HepG2 (cell line): Measurements from ENCODE around the gene SNX3. TPM values are rescaled to one million over a fixed set of nuclear protein-coding genes. Genes with fewer than 3 reads are reported as not detected.

Experiments used
- ASH2L ChIP-seq: fragments of 300-600, 200-600 bp; sonication (generic); IDR thresholded peaks from 2 replicates; pipeline ENCODE4 v1.7.0; 2017; ENCODE audit warnings: low read depth, mild to moderate bottlenecking, moderate library complexity, mixed read lengths, low read length; ENCODE audit not compliant: insufficient read length
- BCL3 ChIP-seq: sonication (generic); formaldehyde crosslinking; IDR thresholded peaks from 2 replicates; pipeline ENCODE4 v1.5.1; 2020; ENCODE audit warnings: mild to moderate bottlenecking, missing genetic modification reagents, moderate library complexity
- BRD4 ChIP-seq: sonication (generic); formaldehyde crosslinking; IDR thresholded peaks from 2 replicates; pipeline ENCODE4 v1.4.0; 2020; ENCODE audit warnings: missing genetic modification reagents
- CERS6 ChIP-seq: sonication (generic); formaldehyde crosslinking; IDR thresholded peaks from 2 replicates; pipeline ENCODE4 v1.5.0; 2020; ENCODE audit warnings: missing genetic modification reagents
- FOXA3 ChIP-seq: IDR thresholded peaks from 2 replicates; pipeline ENCODE4 v1.6.1; 2016; ENCODE audit warnings: missing genetic modification reagents, missing compliant biosample characterization
- GMEB1 ChIP-seq: sonication (generic); formaldehyde crosslinking; IDR thresholded peaks from 2 replicates; pipeline ENCODE4 v1.5.1; 2020; ENCODE audit warnings: missing genetic modification reagents, mild to moderate bottlenecking, borderline replicate concordance
- HMG20B ChIP-seq: conservative IDR thresholded peaks from 2 replicates; pipeline ENCODE4 v1.6.1; 2016; ENCODE audit warnings: missing genetic modification reagents, missing compliant biosample characterization
- JDP2 ChIP-seq: sonication (generic); formaldehyde crosslinking; IDR thresholded peaks from 2 replicates; pipeline ENCODE4 v1.8.1; 2022; ENCODE audit warnings: missing genetic modification reagents, borderline replicate concordance
- NFYC ChIP-seq: IDR thresholded peaks from 2 replicates; pipeline ENCODE4 v1.6.1; 2016; ENCODE audit warnings: missing genetic modification reagents, missing compliant biosample characterization
- ZBTB21 ChIP-seq: sonication (generic); formaldehyde crosslinking; IDR thresholded peaks from 2 replicates; pipeline ENCODE4 v1.4.0; 2020; ENCODE audit warnings: missing genetic modification reagents
- ZNF12 ChIP-seq: sonication (generic); formaldehyde crosslinking; IDR thresholded peaks from 2 replicates; pipeline ENCODE4 v1.5.0; 2020; ENCODE audit warnings: missing genetic modification reagents
- ZNF34 ChIP-seq: sonication (generic); formaldehyde crosslinking; IDR thresholded peaks from 2 replicates; pipeline ENCODE4 v1.4.0; 2020; ENCODE audit warnings: mild to moderate bottlenecking, missing genetic modification reagents, borderline replicate concordance
- ZNF350 ChIP-seq: sonication (generic); formaldehyde crosslinking; IDR thresholded peaks from 2 replicates; pipeline ENCODE4 v1.4.0; 2020; ENCODE audit warnings: mild to moderate bottlenecking, low read depth, missing genetic modification reagents, borderline replicate concordance
- ZNF484 ChIP-seq: sonication (generic); formaldehyde crosslinking; IDR thresholded peaks from 2 replicates; pipeline ENCODE4 v1.5.1; 2020; ENCODE audit warnings: mild to moderate bottlenecking, low read depth, missing genetic modification reagents, borderline replicate concordance
- ZNF512 ChIP-seq: sonication (generic); formaldehyde crosslinking; IDR thresholded peaks from 2 replicates; pipeline ENCODE4 v1.4.0; 2020; ENCODE audit warnings: mild to moderate bottlenecking, missing genetic modification reagents
- ZNF556 ChIP-seq: sonication (generic); formaldehyde crosslinking; IDR thresholded peaks from 2 replicates; pipeline ENCODE4 v1.4.0; 2020; ENCODE audit warnings: mild to moderate bottlenecking, missing genetic modification reagents, borderline replicate concordance
- ZNF614 ChIP-seq: IDR thresholded peaks from 2 replicates; pipeline ENCODE4 v1.6.1; 2018; ENCODE audit warnings: missing biosample characterization, missing genetic modification reagents, inconsistent platforms, borderline replicate concordance
- ZNF747 ChIP-seq: sonication (generic); formaldehyde crosslinking; IDR thresholded peaks from 2 replicates; pipeline ENCODE4 v1.8.1; 2023; ENCODE audit warnings: missing genetic modification reagents, mild to moderate bottlenecking, borderline replicate concordance
- polyA plus RNA-seq, 8 experiments: library from polyadenylated mRNA; depleted of rRNA in 3 of 8; stranded (reverse) in 7 of 8; unstranded in 1 of 8; fragments of >200 nt; fragmentation: Illumina TruSeq in 4 of 8; extraction: Trizol in 4 of 8; gene quantifications; 2 replicates each; pipeline versions ENCODE4 v1.2.1 to v1.2.3, GENCODE V29; 2011 to 2016; ENCODE audit warnings: low read depth in 4 of 8, missing spikeins in 1 of 8, mixed read lengths in 1 of 8; ENCODE audit not compliant: insufficient read depth in 1 of 8
- total RNA-seq, 5 experiments: library from RNA; depleted of rRNA; stranded (reverse); fragments of >200 nt; fragmentation: Illumina TruSeq; extraction: Trizol; gene quantifications; 2 replicates each; pipeline ENCODE4 v1.2.3, GENCODE V29; 2016; ENCODE audit warnings: low read depth in 1 of 5
- TF ChIP-seq, protein P1 (sequence below): sonication (generic); formaldehyde crosslinking; IDR thresholded peaks from 2 replicates; pipeline ENCODE4 v1.4.0; 2020; ENCODE audit warnings: missing genetic modification reagents
- TF ChIP-seq, protein P2 (sequence below): sonication (generic); formaldehyde crosslinking; IDR thresholded peaks from 2 replicates; pipeline ENCODE4 v1.4.0; 2020; ENCODE audit warnings: missing genetic modification reagents

The SNX3 gene
- total and polyA plus RNA-seq, 2 of the 13 experiments (the other 11 are each of a cell fraction or from before 2014, with no cell fraction given): 84.9 to 226 TPM

DNA sequence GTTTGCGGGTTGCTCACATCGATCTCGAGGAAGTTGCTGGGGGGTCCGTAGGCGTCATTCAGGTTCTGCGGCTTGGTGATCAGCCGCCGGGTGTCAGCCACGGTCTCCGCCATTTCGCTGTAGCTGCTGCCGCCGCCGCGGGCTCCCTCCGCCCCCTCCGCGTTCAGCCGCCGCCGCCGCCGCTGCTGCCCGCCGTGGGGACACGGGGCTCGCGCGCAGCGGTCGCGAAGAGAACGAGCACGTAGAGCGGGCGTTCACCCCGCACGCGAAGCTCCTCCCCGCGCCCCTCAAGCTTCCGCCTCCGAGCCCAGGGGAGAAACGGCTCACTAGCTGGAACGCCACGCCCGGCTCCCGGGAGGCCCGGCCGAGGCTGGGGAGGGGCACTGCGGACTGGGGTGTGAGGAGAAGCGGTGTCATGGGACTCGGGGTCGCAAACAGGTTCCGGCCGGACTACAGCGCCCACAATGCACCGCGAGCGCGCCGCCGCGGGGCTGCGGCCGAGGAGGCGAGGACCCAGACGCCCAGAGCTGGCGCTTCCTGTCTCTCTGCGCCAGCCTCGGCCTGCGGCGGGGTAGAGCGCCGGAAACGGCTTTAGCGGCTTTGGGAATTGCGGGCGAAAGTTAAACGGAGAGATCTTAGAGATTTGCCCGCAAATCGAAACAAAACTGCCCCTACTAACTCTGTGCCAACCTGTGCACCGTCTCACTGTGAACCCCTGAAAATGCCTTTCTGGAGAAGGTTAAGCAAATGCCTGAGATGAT, at the start of gene SNX3 (continued):
- no peak for TF ChIP-seq NFYC (CRISPR knock-in tag)
- no peak for TF ChIP-seq ZNF484 (CRISPR knock-in tag)
- peak; percentile 59 for TF ChIP-seq FOXA3 (CRISPR knock-in tag)
- no peak for TF ChIP-seq BRD4
- TF ChIP-seq ZNF12 (CRISPR knock-in tag): no peak
- TF ChIP-seq, protein P1, sequence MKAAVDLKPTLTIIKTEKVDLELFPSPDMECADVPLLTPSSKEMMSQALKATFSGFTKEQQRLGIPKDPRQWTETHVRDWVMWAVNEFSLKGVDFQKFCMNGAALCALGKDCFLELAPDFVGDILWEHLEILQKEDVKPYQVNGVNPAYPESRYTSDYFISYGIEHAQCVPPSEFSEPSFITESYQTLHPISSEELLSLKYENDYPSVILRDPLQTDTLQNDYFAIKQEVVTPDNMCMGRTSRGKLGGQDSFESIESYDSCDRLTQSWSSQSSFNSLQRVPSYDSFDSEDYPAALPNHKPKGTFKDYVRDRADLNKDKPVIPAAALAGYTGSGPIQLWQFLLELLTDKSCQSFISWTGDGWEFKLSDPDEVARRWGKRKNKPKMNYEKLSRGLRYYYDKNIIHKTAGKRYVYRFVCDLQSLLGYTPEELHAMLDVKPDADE: no peak
- no peak for TF ChIP-seq JDP2 (CRISPR knock-in tag)
- TF ChIP-seq ZBTB21 (CRISPR knock-in tag): no peak
- TF ChIP-seq ZNF512 (CRISPR knock-in tag): no peak
- TF ChIP-seq ZNF747 (CRISPR knock-in tag): no peak
- peak; percentile 97 for TF ChIP-seq GMEB1 (CRISPR knock-in tag)
- TF ChIP-seq, protein P2, sequence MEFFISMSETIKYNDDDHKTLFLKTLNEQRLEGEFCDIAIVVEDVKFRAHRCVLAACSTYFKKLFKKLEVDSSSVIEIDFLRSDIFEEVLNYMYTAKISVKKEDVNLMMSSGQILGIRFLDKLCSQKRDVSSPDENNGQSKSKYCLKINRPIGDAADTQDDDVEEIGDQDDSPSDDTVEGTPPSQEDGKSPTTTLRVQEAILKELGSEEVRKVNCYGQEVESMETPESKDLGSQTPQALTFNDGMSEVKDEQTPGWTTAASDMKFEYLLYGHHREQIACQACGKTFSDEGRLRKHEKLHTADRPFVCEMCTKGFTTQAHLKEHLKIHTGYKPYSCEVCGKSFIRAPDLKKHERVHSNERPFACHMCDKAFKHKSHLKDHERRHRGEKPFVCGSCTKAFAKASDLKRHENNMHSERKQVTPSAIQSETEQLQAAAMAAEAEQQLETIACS (CRISPR knock-in tag): peak; percentile 91
- no peak for TF ChIP-seq CERS6 (CRISPR knock-in tag)
- 0 out of 2 replicates have a peak, but pooled peaks have one; percentile 24 for TF ChIP-seq ZNF614 (CRISPR knock-in tag)
- no peak for TF ChIP-seq HMG20B
- TF ChIP-seq ASH2L: peak; percentile 95
- peak; percentile 87; the same call in 1 of the 2 replicates for TF ChIP-seq ZNF34
- TF ChIP-seq ZNF556 (CRISPR knock-in tag): peak; percentile 78; the same call in 1 of the 2 replicates
- TF ChIP-seq BCL3: no peak; the same call in 1 of the 2 replicates
- peak; percentile 74 for TF ChIP-seq ZNF350
